ENCODE measurements around the gene FAM83G. TPM values are rescaled to one million over a fixed set of nuclear protein-coding genes. Genes with fewer than 3 reads are reported as not detected.

The FAM83G gene
- total RNA-seq, 2 donors from 2014 or later = 24.2 to 27.0 TPM

- DNase-seq = no peak
- TF ChIP-seq CTCF (conservative IDR thresholded peaks at IDR 0.05) = no peak
- 93 to 100% methylated on average over 2 of the region's 2 CpGs for WGBS, 2 experiments (ENCODE audit: insufficient coverage in 1 of 2, insufficient read length in 1 of 2)
- no peaks in the 10 kb centered on the region for H3K27me3 ChIP-seq (ENCODE audit: control insufficient read depth, insufficient read depth, low read length, poor library complexity, severe bottlenecking)
- H3K9me3 Mint-ChIP-seq = peaks cover 14% of the 10 kb centered on the region
- H3K4me1 Mint-ChIP-seq = no peaks in the 10 kb centered on the region
- H3K9ac ChIP-seq (ENCODE audit: extremely low read depth, low read length, poor library complexity, severe bottlenecking) = no peak overlapping the region
- no peak overlapping the region for H3K27ac ChIP-seq (ENCODE audit: low read depth, low read length)
- peaks cover 35% of the 10 kb centered on the region for H3K36me3 ChIP-seq (ENCODE audit: control insufficient read depth, insufficient read depth, low read length)
- H3K9me3 ChIP-seq (ENCODE audit: control insufficient read depth, low read length) = peaks cover 17% of the 10 kb centered on the region
- H3K36me3 Mint-ChIP-seq (ENCODE audit: low read depth) = peaks cover 32% of the 10 kb centered on the region
- H3K4me3 ChIP-seq (ENCODE audit: low read length) = peak overlapping the region; percentile 12
- H3K27ac Mint-ChIP-seq = no peak overlapping the region
- no peaks in the 10 kb centered on the region for H3K4me1 ChIP-seq (ENCODE audit: control insufficient read depth, insufficient read depth, low read length)
- H3K4me3 Mint-ChIP-seq = no peak overlapping the region
- H3K27me3 Mint-ChIP-seq (ENCODE audit: insufficient read depth) = no peaks in the 10 kb centered on the region
Observed at GRCh38 chr17:18996458-18996857, 8.1 kb downstream of the FAM83G start.

GRCh38 chr17:18995220-18995619, 9.3 kb downstream of the FAM83G start:
- H3K4me3 ChIP-seq (ENCODE audit: low read length) = no peak overlapping the region
- no peak overlapping the region for H3K9ac ChIP-seq (ENCODE audit: extremely low read depth, low read length, poor library complexity, severe bottlenecking)
- Mint-ChIP-seq H3K36me3 (ENCODE audit: low read depth) (peaks cover 32% of the 10 kb centered on the region), H3K27me3 (ENCODE audit: insufficient read depth) (no peaks in the 10 kb centered on the region), H3K4me3 (no peak overlapping the region), H3K9me3 (peaks cover 14% of the 10 kb centered on the region), H3K27ac (no peak overlapping the region), H3K4me1 (no peaks in the 10 kb centered on the region)
- WGBS, 2 experiments (ENCODE audit: insufficient coverage in 1 of 2, insufficient read length in 1 of 2) = 92 to 100% methylated on average over 2 of the region's 3 CpGs
- no peak for DNase-seq
- peaks cover 17% of the 10 kb centered on the region for H3K9me3 ChIP-seq (ENCODE audit: control insufficient read depth, low read length)
- H3K4me1 ChIP-seq (ENCODE audit: control insufficient read depth, insufficient read depth, low read length) = no peaks in the 10 kb centered on the region
- no peak overlapping the region for H3K27ac ChIP-seq (ENCODE audit: low read depth, low read length)
- H3K36me3 ChIP-seq (ENCODE audit: control insufficient read depth, insufficient read depth, low read length) = peaks cover 33% of the 10 kb centered on the region
- H3K27me3 ChIP-seq (ENCODE audit: control insufficient read depth, insufficient read depth, low read length, poor library complexity, severe bottlenecking) = no peaks in the 10 kb centered on the region
- TF ChIP-seq CTCF (conservative IDR thresholded peaks at IDR 0.05) = no peak

- Mint-ChIP-seq H3K4me1 (no peaks in the 10 kb centered on the region), H3K27me3 (ENCODE audit: insufficient read depth) (no peaks in the 10 kb centered on the region), H3K36me3 (ENCODE audit: low read depth) (peaks cover 32% of the 10 kb centered on the region), H3K9me3 (peaks cover 14% of the 10 kb centered on the region), H3K4me3 (no peak overlapping the region), H3K27ac (no peak overlapping the region)
- H3K36me3 ChIP-seq (ENCODE audit: control insufficient read depth, insufficient read depth, low read length) = peaks cover 29% of the 10 kb centered on the region
- no peak overlapping the region for H3K9ac ChIP-seq (ENCODE audit: extremely low read depth, low read length, poor library complexity, severe bottlenecking)
- WGBS, 2 experiments (ENCODE audit: insufficient coverage in 1 of 2, insufficient read length in 1 of 2) = 84 to 86% methylated on average over 1 of the region's 1 CpG
- no peaks in the 10 kb centered on the region for H3K4me1 ChIP-seq (ENCODE audit: control insufficient read depth, insufficient read depth, low read length)
- no peak overlapping the region for H3K4me3 ChIP-seq (ENCODE audit: low read length)
- DNase-seq = no peak
- TF ChIP-seq CTCF (conservative IDR thresholded peaks at IDR 0.05) = no peak
- H3K27me3 ChIP-seq (ENCODE audit: control insufficient read depth, insufficient read depth, low read length, poor library complexity, severe bottlenecking) = no peaks in the 10 kb centered on the region
- H3K9me3 ChIP-seq (ENCODE audit: control insufficient read depth, low read length) = peaks cover 17% of the 10 kb centered on the region
- H3K27ac ChIP-seq (ENCODE audit: low read depth, low read length) = no peak overlapping the region
Observed at GRCh38 chr17:18994631-18995030, 9.9 kb downstream of the FAM83G start.
